Activated CD8-positive, alpha-beta memory T cell treated with anti-CD3 and anti-CD28 coated beads for 24 hours (primary cell): ENCODE measurements around the gene NR2C2.

Experiments
- DNase-seq: peaks from one replicate; pipeline ENCODE4 v3.0.0-alpha.2; 2020

NR2C2 gene

DNA sequence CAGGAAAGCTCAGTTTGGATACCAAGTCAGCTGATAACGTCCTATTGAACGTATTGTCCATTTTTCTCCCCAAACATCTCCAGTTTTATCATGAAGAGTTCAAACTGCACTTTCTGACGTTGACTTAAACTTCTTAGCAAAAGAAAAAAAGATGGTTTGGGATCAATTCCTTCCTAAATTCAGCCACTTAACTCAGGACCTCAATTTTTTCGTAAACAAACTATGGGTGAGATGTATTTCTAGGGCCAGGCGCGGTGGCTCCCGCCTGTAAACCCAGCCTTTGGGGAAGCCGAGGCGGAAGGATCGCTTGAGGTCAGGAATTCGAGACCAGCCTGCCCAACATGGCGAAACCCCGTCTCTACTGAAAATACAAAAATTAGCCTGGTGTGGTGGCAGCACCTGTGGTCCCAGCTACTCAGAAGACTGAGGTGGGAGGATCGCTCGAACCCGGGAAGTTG is 118.2 kb downstream of the NR2C2 start:
- DNase-seq: no peak

DNA sequence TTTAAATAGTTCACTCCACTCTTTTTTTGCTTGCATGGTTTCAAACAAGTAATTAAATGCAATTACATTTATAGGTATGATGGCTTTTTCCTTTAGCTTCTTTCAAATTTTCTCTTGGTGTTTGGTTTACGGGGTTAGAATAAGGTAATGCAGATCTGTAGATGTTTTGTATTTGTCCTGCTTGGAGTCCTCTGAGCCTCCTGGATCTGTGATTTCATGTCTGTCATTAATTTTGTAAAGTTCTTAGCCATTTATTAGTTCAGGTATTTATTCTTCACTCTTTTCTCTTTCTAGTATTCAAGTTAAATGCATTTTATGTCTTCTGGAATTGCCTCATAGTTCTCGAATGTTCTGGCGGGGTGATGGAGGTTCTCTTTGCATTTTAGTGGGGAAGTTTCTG is 119.1 kb downstream of the NR2C2 start:
- DNase-seq: no peak

DNA sequence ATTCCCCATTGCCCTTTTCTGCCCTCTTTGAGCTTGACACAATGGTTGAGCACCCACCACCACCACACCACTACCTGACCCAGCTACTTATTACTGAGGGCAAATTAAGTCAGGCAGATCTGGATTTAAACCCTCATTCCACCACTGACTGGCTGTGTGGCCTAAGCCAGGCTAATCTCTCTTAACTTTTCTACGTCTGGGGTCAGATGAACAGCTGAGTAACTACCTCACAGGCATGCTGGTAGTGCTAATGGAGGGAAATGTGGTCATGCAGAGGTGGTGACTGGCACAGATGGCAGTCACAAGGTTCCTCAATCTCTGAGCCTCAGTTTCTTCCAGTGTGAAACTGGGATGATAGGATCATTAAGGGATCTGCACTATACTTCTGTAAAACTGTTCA is 122.1 kb downstream of the NR2C2 start:
- DNase-seq: no peak

DNA sequence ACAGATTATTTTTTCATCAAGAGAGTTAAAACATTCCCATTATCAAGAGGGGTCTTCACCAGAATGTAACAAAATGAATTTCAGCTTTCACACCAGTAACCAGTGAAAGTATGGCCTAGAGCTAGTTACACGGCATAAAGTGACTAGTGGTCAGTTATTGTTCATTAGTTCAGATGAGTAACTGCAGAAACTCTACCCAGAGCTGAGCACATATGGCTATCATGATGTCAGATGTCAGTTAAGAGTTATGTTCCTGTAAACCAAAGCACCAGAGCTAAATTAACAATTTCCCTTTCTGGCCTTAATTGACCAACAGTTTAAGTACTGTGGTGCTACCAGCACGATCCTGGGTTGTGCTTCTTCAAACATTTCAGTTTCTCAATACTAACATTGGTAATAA is 124.3 kb downstream of the NR2C2 start:
- DNase-seq: no peak

DNA sequence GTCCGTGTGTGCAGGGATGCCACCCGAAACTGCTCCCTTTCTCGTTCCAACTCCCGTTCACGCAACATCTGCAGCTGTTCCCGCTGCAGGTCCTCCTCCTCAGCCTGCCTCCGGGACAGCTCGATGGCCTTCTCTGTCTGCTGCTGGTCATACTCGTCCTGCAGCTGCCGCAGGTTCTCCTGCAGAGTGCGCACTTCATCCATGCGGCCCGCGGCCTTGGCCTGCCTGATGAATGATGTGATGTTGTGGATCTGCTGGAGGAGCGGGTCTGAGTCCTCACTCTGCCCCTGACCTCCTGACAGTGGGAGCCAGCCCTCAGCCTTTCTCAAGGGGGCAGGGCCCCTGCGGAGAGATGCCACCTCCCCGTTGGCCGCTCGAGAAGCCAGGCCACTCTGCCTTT is 127.1 kb downstream of the NR2C2 start:
- DNase-seq: no peak

DNA sequence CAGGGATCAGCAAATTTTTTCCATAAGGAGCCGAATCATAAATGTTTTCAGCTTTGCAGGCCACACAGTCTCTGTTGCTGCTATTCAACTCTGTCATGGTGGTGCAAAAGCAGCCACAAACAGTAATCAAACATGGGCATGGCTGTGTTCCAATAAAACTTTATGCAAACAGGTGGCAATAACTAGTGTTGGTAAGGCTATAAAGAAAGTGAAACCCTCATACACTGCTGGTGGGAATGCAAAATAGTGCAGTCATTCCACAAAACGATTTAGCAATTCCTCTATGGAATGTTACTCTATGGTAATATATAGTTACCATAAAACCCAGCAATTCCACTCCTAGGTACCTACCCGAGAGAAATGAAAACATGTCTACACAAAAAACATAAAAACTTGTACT is 131.7 kb downstream of the NR2C2 start:
- DNase-seq: no peak

DNA sequence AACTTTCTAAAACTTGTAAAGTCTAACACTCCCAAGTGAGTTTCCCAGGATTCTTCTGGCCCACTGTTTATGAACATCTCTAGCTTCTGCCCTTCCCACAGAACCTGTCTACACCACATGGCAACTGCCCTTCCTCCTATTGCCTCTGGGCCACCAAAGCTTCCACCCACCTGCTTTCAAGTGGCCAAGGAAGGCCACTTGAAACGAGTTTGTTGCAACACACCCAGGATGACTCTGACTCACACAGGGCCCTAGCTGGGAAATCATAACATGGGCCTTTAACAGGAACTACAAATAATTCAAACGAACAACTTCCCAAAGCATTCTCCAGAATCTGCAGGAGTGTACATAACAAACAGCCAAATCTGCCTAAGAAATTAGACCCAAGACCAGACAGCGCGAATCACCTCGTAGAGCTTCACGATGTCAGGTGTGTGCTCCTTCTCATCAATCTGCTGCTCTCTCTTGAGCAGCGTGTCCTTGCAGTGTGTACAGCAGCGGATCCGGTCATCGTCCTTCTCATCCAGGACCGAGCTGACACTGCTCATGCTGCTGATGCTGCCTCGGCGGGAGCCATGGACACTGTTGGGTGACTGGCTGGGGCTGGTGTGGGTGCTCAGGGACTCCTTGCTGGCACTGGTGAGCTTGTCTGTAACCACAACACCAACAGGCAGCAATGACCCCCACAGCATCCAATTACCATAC is 134.7 kb downstream of the NR2C2 start:
- DNase-seq: no peak

DNA sequence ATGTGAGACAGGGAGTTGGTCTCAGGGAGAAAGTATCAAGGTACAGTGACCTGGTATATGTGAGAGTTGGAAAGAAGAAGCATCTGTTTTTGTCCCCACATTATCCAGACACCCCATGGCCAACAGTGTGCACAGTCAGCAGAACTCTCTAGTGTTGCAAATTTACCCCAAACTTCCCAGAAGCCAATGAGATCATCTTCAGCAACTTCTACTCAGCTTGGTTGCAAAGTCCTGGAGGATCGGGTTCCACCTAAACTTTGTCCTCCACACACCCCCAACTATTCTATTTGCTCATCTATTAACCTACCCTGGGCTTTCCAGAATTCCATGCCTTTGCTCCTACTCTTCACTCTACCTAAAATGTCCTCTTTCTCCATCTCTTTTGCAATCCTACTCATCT is 135.9 kb downstream of the NR2C2 start:
- DNase-seq: no peak

DNA sequence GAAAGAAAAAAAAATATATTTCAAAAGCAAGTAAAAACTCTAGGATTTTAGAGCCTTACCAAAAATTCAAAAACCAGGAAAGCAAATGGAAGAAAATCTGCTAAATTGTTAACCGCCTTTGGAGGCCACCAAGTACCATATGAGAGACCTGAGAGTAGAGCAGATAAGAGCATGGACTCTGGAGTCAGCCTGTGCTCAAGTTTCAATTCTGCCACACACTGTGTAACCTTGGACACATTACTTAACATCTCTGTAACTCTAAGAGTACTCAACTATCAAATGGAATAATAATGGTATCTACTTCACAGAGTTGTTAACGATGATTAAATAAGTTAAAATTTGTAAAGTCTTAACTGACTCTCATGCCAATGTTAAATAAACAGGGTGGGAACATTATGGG is 138.9 kb downstream of the NR2C2 start:
- no peak for DNase-seq

DNA sequence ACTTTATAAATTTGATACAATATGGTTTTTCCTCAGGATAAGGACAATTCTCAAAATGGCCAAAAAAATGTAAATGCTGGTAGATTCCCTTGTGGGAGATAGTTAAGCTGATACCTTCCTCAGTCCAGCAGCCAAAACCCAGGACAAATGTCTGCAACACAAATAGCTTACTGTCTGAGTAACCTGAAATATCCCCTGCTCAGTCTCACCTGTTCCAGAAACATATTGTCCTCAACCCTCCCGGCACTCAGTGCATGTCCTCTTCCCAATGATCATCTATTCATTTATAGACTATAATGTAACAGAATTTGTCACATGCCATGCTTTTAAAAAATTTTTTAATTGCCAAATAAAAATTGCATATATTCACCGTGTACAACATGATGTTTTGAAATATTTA is 139.3 kb downstream of the NR2C2 start:
- DNase-seq: no peak

DNA sequence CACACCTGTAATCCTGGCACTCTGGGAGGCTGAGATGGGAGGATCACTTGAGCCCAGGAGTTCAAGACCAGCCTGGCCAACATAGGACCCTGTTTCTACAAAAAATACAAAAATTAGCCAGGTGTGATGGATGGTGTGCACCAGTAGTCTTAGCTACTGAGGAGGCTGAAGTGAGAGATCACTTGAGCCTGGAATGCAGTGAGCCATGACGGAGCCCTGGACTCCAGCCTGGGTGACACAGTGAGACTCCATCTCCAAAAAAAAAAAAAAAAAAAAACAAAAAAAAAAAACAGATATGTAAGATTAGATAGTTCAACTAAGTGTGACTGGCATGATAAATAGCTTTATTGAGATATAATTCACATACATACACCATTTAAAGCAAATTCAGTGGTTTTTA is 141.8 kb downstream of the NR2C2 start:
- DNase-seq: no peak

DNA sequence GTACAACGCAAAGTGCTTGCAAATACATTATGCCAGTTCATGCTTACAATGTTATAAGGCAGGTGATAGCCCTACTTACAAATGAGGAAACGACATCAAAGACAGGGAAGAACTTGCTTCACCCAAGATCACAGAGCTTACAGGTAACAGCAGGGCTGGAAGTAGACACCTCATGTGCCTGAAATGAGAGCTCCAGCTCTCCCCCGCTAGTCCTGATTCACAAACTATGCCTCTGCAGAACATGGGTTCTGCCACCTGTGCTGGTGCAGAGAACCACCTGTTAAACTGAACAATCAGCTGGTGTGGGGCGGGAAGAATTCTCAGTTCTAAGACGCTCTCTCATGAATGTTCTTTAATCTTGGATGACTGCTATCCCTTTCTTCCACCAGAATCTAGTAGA is 144.2 kb downstream of the NR2C2 start:
- no peak for DNase-seq

DNA sequence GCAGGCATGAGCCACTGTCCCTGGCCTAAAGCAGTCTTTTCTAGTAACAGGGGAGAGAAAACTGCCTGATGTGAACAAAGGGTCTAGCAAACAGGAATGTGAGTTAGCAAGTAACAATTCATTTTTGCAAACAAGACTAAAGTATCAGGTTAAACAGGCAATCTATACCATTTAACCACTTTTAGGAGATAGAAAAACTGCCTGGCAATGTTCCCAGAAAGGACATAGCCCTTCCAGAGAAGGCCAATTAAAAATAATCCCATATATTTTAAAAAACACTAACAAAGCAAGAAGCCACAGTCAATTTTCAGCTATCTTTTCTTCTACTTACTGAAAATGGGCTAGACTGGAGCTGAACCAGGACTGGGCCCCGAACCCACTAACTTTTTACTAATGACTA is 145.3 kb downstream of the NR2C2 start:
- DNase-seq: no peak

DNA sequence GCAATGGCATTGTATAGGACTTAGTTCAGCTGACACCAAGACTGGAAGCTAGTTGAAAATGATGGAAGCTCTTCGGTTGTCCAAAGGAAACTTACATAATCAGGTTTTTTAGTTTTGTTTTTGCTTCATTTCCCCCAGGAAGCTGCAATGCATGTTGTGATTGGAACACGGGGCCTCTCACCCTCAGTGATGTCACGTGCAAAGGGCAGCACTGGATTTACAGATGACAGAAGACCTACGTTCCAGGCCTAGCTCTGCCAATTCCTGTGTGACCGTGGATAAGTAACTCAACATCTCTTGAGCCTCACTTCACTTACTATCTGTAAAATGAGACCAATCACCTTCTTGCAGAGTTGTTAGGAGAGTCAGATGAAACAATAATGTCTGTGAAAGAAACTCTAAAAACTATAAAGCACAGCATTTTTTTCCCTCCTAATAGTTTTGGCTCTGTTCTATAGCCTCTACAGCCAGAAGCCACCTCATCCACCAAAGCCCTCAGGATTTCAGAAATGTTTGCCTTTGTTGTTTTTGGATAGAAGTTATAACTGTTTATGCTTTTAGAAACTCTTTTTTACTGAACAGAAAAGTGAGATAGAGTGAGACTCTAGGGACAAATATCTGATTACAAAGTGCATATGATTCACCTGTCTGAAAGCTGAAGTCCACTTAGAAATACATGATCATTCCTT is 146.9 kb downstream of the NR2C2 start:
- DNase-seq: no peak

DNA sequence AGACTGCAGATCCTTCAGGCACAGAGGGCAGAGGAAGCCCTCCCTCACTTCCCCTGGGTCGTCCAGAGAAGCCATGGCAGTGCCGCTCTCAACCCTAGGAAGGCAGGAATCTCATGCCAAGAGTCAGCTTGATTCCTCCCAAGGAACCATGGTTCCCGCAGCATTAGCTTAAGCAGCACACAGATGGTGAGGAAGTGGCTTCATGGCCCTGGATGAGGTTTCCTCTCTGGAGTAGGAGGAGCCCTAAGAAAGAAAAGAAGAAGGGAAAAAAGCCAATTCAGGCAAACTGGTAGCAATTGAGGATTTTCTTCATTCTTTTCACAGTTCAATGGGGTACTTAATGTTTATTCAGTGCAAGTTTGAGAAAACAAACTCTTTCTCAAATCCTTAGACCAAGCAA is 148.7 kb downstream of the NR2C2 start:
- DNase-seq: no peak

DNA sequence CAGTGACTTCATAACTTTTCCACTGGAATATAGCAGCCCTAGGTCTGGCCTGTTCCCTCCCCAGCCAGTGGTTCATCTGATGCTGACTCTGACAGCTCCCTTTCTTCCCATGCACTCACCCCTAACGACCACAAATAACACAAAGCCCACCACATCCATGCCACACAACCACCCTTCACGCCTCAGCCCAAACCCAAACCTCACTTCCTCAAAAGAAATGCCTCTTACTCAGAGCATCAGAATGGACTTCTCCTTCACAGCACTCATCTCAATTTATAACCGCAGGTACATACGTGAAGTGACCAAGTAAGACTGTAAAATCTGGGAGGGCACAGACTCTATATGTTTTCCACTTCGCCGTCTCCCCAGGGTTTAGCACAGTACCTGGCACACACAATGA is 150.5 kb downstream of the NR2C2 start:
- peak; percentile 76 for DNase-seq
